ENCODE data around the gene SEZ6. TPM values are rescaled to one million over a fixed set of nuclear protein-coding genes. Genes with fewer than 3 reads are reported as not detected.

Gene SEZ6
- total RNA-seq, 1 experiment from 2014 or later, result not detected

GRCh38 chr17:28963841-28964240, 42.0 kb downstream of the SEZ6 start:
- Histone ChIP-seq H3K4me3 (ENCODE audit: low read depth in 2 of 2, low read length in 2 of 2) (no peak overlapping the region), H3K4me1 (ENCODE audit: control insufficient read depth, insufficient read depth, low read length) (no peaks in the 10 kb centered on the region; the same call in 1 of the 2 replicates), H3K27me3 (ENCODE audit: control insufficient read depth, insufficient read depth, low read length) (peaks cover 3% of the 10 kb centered on the region; the same call in 1 of the 2 replicates), H3K36me3 (ENCODE audit: control insufficient read depth, insufficient read depth, low read length) (no peaks in the 10 kb centered on the region), H3K9me3 (ENCODE audit: control insufficient read depth, insufficient read depth, low read depth, low read length) (no peaks in the 10 kb centered on the region), H3K27ac (ENCODE audit: low read length) (no peak overlapping the region)
- intact Hi-C loops (cut with micrococcal nuclease; ENCODE audit: unreplicated experiment) (loop anchor here (2.0 kb wide), 1 partner anchor 147 kb away; no protein-coding TSS in a partner anchor), in situ Hi-C loops (cut with HindIII; ENCODE audit: low pct_unique_long_range_greater_than_20kb, low sequenced_read_pairs) (no loop called here)
- CTCF ChIA-PET, result interaction anchor here (0.6 to 4.1 kb wide), 3 partner anchors 46 to 153 kb away, joined by 3 to 80 read pairs (median 8); no protein-coding TSS in a partner anchor
- POLR2A ChIA-PET, result no interaction called here
- no peak for ATAC-seq
- no TSS peak for BruUV-seq (replicated peaks)
- TF ChIP-seq, protein P1, sequence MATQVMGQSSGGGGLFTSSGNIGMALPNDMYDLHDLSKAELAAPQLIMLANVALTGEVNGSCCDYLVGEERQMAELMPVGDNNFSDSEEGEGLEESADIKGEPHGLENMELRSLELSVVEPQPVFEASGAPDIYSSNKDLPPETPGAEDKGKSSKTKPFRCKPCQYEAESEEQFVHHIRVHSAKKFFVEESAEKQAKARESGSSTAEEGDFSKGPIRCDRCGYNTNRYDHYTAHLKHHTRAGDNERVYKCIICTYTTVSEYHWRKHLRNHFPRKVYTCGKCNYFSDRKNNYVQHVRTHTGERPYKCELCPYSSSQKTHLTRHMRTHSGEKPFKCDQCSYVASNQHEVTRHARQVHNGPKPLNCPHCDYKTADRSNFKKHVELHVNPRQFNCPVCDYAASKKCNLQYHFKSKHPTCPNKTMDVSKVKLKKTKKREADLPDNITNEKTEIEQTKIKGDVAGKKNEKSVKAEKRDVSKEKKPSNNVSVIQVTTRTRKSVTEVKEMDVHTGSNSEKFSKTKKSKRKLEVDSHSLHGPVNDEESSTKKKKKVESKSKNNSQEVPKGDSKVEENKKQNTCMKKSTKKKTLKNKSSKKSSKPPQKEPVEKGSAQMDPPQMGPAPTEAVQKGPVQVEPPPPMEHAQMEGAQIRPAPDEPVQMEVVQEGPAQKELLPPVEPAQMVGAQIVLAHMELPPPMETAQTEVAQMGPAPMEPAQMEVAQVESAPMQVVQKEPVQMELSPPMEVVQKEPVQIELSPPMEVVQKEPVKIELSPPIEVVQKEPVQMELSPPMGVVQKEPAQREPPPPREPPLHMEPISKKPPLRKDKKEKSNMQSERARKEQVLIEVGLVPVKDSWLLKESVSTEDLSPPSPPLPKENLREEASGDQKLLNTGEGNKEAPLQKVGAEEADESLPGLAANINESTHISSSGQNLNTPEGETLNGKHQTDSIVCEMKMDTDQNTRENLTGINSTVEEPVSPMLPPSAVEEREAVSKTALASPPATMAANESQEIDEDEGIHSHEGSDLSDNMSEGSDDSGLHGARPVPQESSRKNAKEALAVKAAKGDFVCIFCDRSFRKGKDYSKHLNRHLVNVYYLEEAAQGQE (IDR thresholded peaks at IDR 0.05; ENCODE audit: insufficient read depth in 1 of 2, low read depth in 2 of 2, low read length in 1 of 2), result no peak
- no peak for TF ChIP-seq POLR2AphosphoS5 (IDR thresholded peaks at IDR 0.05; ENCODE audit: low read depth, low read length)
- no peak for TF ChIP-seq TCF7L2 (IDR thresholded peaks at IDR 0.05; ENCODE audit: low read depth, low read length)
- TF ChIP-seq SIN3A (IDR thresholded peaks at IDR 0.05; ENCODE audit: borderline replicate concordance, insufficient read depth, low read depth, low read length), result no peak
- TF ChIP-seq, protein P2, sequence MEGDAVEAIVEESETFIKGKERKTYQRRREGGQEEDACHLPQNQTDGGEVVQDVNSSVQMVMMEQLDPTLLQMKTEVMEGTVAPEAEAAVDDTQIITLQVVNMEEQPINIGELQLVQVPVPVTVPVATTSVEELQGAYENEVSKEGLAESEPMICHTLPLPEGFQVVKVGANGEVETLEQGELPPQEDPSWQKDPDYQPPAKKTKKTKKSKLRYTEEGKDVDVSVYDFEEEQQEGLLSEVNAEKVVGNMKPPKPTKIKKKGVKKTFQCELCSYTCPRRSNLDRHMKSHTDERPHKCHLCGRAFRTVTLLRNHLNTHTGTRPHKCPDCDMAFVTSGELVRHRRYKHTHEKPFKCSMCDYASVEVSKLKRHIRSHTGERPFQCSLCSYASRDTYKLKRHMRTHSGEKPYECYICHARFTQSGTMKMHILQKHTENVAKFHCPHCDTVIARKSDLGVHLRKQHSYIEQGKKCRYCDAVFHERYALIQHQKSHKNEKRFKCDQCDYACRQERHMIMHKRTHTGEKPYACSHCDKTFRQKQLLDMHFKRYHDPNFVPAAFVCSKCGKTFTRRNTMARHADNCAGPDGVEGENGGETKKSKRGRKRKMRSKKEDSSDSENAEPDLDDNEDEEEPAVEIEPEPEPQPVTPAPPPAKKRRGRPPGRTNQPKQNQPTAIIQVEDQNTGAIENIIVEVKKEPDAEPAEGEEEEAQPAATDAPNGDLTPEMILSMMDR (IDR thresholded peaks at IDR 0.05), result no peak
- no peak for DNase-seq (ENCODE audit: low read depth, low spot score)

GRCh38 chr17:28963055-28963611, 42.7 kb downstream of the SEZ6 start:
- in situ Hi-C loops (cut with HindIII; ENCODE audit: low pct_unique_long_range_greater_than_20kb, low sequenced_read_pairs) (no loop called here), intact Hi-C loops (cut with micrococcal nuclease; ENCODE audit: unreplicated experiment) (no loop called here)
- Histone ChIP-seq H3K27ac (ENCODE audit: low read length) (no peak overlapping the region), H3K36me3 (ENCODE audit: control insufficient read depth, insufficient read depth, low read length) (no peaks in the 10 kb centered on the region), H3K4me3 (ENCODE audit: low read depth in 2 of 2, low read length in 2 of 2) (no peak overlapping the region), H3K4me1 (ENCODE audit: control insufficient read depth, insufficient read depth, low read length) (no peaks in the 10 kb centered on the region; the same call in 1 of the 2 replicates), H3K9me3 (ENCODE audit: control insufficient read depth, insufficient read depth, low read depth, low read length) (no peaks in the 10 kb centered on the region), H3K27me3 (ENCODE audit: control insufficient read depth, insufficient read depth, low read length) (peaks cover 3% of the 10 kb centered on the region; the same call in 1 of the 2 replicates)
- CTCF ChIA-PET, result interaction anchor here (0.7 to 4.1 kb wide), 3 partner anchors 9 to 233 kb away, joined by 4 to 80 read pairs (median 5); no protein-coding TSS in a partner anchor
- ATAC-seq (no peak), DNase-seq (ENCODE audit: low read depth, low spot score) (no peak)
- POLR2A ChIA-PET, result interaction anchor here (0.7 to 1.0 kb wide), 3 partner anchors 10 to 104 kb away, joined by 6 to 13 read pairs (median 6); no protein-coding TSS in a partner anchor
- no peak for TF ChIP-seq SIN3A (IDR thresholded peaks at IDR 0.05; ENCODE audit: borderline replicate concordance, insufficient read depth, low read depth, low read length)
- TF ChIP-seq TCF7L2 (IDR thresholded peaks at IDR 0.05; ENCODE audit: low read depth, low read length), result no peak
- TF ChIP-seq POLR2AphosphoS5 (IDR thresholded peaks at IDR 0.05; ENCODE audit: low read depth, low read length), result no peak
- TF ChIP-seq, protein P1 (IDR thresholded peaks at IDR 0.05; ENCODE audit: insufficient read depth in 1 of 2, low read depth in 2 of 2, low read length in 1 of 2), result no peak
- TF ChIP-seq, protein P2 (IDR thresholded peaks at IDR 0.05), result no peak
- no TSS peak for BruUV-seq (replicated peaks)

Data from Panc1 (cell line).